ENCODE results near the gene COX4I1. TPM values are rescaled to one million over a fixed set of nuclear protein-coding genes. Genes with fewer than 3 reads are reported as not detected.

COX4I1 gene
- total and polyA plus RNA-seq, 10 of the 15 experiments (the other 5 are each of a cell fraction or from before 2014, with no cell fraction given) = 480 to 1,889 (median 872) TPM

GRCh38 chr16:85851034-85851785 is 51.7 kb downstream of the COX4I1 start:
- ChIA-PET POLR2A (interaction anchor here (1.5 kb wide), 1 partner anchor 10 kb away, joined by 5 read pairs; no protein-coding TSS in a partner anchor), RAD21 (ENCODE audit: unreplicated experiment) (no interaction called here), SMC1A (ENCODE audit: uncharacterized antibody, unreplicated experiment) (interaction anchor here (1.1 to 2.2 kb wide), 3 partner anchors 18 to 30 kb away, joined by 3 to 6 read pairs (median 3); no protein-coding TSS in a partner anchor), CTCF (no interaction called here)
- Histone ChIP-seq H3K9me3 (replicated peaks; ENCODE audit: control insufficient read depth, insufficient read depth, low read length) (peaks cover 3% of the 10 kb centered on the region), H3K36me3 (ENCODE audit: control insufficient read depth in 2 of 2, insufficient read depth in 2 of 2, low read length in 1 of 2) (no peaks in the 10 kb centered on the region), H3K9ac (ENCODE audit: control insufficient read depth, insufficient read depth, low read length) (no peak overlapping the region), H3K4me2 (ENCODE audit: control insufficient read depth, insufficient read depth) (no peak overlapping the region), H3K27me3 (replicated peaks in 1 of 2; ENCODE audit: control insufficient read depth in 2 of 2, insufficient read depth in 2 of 2, low read length in 1 of 2) (no peaks in the 10 kb centered on the region), H3K27ac (ENCODE audit: control insufficient read depth, insufficient read depth) (no peak overlapping the region), H3K4me1 (ENCODE audit: control insufficient read depth, insufficient read depth, low read length) (peaks cover 10% of the 10 kb centered on the region), H4K20me1 (ENCODE audit: control insufficient read depth, insufficient read depth) (no peaks in the 10 kb centered on the region), H3K4me3 (no peak overlapping the region), H2AFZ (ENCODE audit: control insufficient read depth, low read depth, low read length) (no peak overlapping the region), H3K79me2 (ENCODE audit: control insufficient read depth, insufficient read depth, low read length) (no peaks in the 10 kb centered on the region)
- TF ChIP-seq IKZF2 (IDR thresholded peaks at IDR 0.05) (0 out of 4 replicates have a peak, but pooled peaks of 1 of the 2 experiments have one; percentile 25), RUNX3 (IDR thresholded peaks at IDR 0.05; ENCODE audit: low read length) (peak; percentile 39; the same call in 1 of the 2 replicates), BHLHE40 (IDR thresholded peaks at IDR 0.05; ENCODE audit: borderline replicate concordance in 1 of 2, low read depth in 2 of 2, low read length in 1 of 2) (peak in 1 of 2 experiments; percentile 50; a peak in 1 of 4 replicates), IKZF1 (conservative IDR thresholded peaks at IDR 0.05) (no peak), STAT1 (conservative IDR thresholded peaks at IDR 0.05) (no peak), RAD51 (IDR thresholded peaks at IDR 0.05) (peak; percentile 46; the same call in 1 of the 2 replicates)
- ATAC-seq = peak; percentile 79
- in situ Hi-C loops (cut with MboI) = no loop called here
- WGBS (ENCODE audit: insufficient coverage, insufficient replicate concordance, low lambda C conversion rate, missing lambda C conversion rate) = 29% methylated on average over 15 of the region's 15 CpGs
- DNase-seq (ENCODE audit: low read depth, low spot score) = no peak
- FAIRE-seq = no peak
- BruUV-seq (replicated peaks) = no TSS peak
- intact Hi-C loops (cut with micrococcal nuclease; ENCODE audit: unreplicated experiment) = no loop called here

All from GM12878 (cell line).